ENCODE measurements around the gene RGCC.
"Not testable (repeated sequence)": the region's sequence is repeated elsewhere in the genome, so short reads cannot be mapped to it uniquely, and the experiment has no call there.

The RGCC gene, protein sequence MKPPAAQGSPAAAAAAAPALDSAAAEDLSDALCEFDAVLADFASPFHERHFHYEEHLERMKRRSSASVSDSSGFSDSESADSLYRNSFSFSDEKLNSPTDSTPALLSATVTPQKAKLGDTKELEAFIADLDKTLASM

DNA sequence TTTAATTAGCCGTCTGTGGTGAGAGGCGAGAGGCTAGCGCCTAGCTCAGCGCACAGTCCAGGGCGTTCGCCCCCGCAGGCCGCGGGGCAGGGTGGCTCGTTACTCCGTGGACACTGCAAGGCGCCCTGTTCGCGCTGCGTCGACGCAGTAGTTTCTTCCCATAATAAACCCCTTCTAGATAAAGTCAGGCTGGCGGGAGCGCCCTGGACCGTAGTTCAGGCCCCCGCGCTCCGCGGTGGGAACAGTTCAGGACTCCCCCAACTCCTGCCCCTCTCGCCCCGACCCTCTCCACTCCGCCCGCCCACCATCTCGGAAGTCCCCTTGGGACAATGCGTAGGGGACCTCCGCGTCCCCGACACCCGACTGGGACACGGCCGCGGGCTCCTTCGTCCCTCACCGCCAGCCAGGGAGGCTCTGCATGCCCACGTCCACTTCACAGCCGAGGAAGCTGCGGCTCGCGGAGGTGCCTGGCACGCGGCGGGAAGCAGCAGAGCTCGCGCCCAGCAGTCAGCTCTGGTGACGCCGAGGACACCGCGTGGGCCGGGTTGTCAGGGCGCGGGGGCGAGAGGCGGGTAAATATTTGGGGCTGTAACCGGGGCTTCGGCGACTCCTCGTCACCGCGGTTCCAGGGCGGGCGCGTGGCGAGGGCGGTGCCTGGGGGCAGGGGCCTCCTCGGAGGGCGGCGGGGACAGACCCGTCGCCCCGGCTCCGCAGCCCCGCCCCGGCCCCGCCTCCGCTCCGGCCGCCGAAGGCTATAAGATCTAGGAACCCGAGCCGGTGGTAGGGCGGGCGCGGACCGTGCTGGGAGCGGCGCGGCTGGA lies at the start of gene RGCC:
Gene RGCC (plus strand): TSS at position 783 of the 821 bp plus-strand sequence. CDS start 158 bp downstream, outside the sequence.
- peak; percentile 96 for DNase-seq (ENCODE audit: low read depth)

DNA sequence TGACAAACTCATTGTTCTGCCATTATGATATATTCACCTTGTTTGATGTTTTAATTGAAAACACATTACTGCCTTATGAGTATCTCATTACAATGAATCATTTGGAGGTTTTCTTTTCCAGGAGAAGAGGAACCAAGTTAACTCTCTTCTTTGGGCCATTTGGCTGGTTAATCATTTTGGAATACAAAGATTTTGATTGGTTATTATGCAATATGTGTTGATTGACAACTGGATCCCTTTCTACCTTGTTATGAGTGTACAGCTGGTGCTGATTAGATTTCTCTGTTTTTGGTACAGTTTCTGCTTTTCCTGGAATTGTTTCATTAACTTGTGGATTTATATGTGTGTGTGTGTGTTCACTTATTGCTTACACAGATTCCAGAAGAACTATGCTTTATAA lies 49.2 kb upstream of the RGCC start:
- no peak for DNase-seq (ENCODE audit: low read depth)

GRCh38 chr13:41408746-41409145 lies 48.6 kb upstream of the RGCC start:
- DNase-seq (ENCODE audit: low read depth) = no peak

DNA sequence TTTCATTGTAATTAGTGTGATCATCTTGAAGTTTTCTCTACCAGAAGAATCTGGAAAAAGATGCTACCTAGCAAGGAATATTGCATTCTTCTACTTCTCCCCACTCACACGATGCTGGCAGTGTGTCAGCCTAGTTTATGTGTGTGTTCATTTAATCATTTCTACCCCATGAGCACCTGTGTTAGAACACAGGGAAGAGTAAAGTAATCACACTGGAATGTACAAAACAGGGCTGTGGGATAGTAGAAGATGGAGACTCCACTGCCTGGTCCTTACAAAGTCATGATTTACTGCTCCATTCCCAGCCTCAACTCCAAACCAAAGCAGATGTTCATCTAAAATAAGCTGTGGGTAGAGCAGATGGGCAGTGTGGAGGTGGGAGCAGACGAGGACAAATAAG lies 47.7 kb upstream of the RGCC start:
- DNase-seq (ENCODE audit: low read depth) = no peak

- no peak for DNase-seq (ENCODE audit: low read depth)
Measured at GRCh38 chr13:41411060-41411459, 46.3 kb upstream of the RGCC start.

DNA sequence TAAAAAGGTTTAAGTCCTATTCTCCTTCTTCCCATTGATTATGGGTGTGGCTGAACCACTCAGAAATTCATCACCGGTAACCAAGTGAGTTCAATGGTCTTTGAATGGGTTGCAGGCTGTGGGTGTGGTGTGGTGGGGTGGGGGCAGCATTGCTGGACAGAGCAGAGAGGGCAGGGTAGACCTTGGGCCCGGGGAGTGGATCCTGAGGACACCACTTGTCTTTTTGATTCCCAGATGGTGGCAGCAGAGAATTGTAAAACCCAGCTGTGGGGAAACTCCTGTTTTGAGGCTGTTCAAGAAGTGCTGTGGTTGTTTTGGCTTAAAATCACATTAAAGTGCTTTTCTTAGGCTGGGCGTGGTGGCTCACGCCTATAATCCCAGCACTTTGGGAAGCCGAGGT lies 45.8 kb upstream of the RGCC start:
- DNase-seq (ENCODE audit: low read depth) = no peak

- DNase-seq (ENCODE audit: low read depth) = no peak
Measured at GRCh38 chr13:41413872-41414271, 43.5 kb upstream of the RGCC start.

- DNase-seq (ENCODE audit: low read depth) = no peak
Measured at GRCh38 chr13:41416276-41416675, 41.1 kb upstream of the RGCC start.

- DNase-seq (ENCODE audit: low read depth) = no peak
Measured at GRCh38 chr13:41418027-41418426, 39.3 kb upstream of the RGCC start.

GRCh38 chr13:41418731-41419130 lies 38.6 kb upstream of the RGCC start:
- DNase-seq (ENCODE audit: low read depth) = no peak

DNA sequence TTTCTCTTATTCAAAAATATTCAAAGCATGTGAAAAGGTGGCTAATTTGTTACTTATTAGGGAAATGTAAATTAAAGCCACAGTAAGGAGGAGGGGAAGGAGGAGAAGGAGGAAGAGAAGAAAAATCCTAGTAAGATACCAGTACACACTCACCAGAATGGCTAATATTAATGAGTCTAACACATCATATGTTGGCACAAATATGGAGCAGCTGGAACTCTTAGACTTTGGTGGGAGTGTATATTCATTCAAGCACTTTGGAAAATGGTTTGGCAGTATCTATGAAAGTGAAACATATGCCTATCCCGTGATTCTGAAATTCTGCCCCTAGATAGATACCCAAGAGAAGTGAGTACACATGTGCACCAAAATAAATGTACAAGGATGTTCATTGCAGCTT lies 38.1 kb upstream of the RGCC start:
- no peak for DNase-seq (ENCODE audit: low read depth)

DNA sequence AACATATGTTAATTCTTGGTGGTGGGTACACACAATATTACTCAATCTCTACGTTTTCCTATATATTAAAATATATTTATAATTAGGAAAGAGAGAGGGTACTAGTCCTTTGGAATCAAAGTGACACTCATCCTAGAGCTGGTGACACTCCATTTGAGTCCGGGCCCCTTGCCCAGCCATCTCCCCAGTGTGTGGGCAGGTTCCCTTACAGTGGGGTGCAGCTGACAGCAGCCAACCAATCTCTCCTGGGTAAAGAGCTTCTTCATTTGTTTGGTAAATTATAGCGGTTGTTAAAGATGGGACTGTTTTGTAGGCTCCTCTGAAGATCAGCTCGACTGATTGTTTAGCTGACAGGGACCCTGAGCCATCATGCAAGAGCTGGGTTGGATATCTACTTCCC lies 37.2 kb upstream of the RGCC start:
- DNase-seq (ENCODE audit: low read depth) = no peak

- not testable (repeated sequence) for DNase-seq (ENCODE audit: low read depth)
Measured at GRCh38 chr13:41421330-41421729, 36.0 kb upstream of the RGCC start.

DNA sequence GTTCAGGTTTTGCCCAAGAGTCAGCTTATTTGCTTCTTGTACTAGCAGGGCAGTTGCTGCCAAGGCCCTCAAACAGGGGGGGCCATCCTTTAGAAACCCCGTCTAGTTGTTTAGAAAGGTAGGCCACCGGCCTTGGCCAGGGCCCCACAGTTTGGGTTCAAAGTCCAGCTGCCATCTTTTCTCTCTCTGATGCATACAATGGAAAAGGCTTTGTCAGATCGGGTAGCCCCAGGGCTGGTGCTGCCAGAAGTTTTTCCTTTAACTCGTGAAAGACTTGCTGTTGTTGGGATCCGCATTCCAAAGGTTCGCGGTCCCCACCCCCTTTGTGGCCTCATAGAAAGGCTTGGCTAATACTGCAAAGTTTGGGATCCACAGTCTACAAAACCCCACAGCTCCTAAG lies 35.4 kb upstream of the RGCC start:
- DNase-seq (ENCODE audit: low read depth) = not testable (repeated sequence)

- DNase-seq (ENCODE audit: low read depth) = not testable (repeated sequence)
Measured at GRCh38 chr13:41423259-41423658, 34.1 kb upstream of the RGCC start.

GRCh38 chr13:41424675-41425074 lies 32.7 kb upstream of the RGCC start:
- not testable (repeated sequence) for DNase-seq (ENCODE audit: low read depth)

- no peak for DNase-seq (ENCODE audit: low read depth)
Measured at GRCh38 chr13:41426047-41426446, 31.3 kb upstream of the RGCC start.

- DNase-seq (ENCODE audit: low read depth) = no peak
Measured at GRCh38 chr13:41427666-41428065, 29.7 kb upstream of the RGCC start.

DNA sequence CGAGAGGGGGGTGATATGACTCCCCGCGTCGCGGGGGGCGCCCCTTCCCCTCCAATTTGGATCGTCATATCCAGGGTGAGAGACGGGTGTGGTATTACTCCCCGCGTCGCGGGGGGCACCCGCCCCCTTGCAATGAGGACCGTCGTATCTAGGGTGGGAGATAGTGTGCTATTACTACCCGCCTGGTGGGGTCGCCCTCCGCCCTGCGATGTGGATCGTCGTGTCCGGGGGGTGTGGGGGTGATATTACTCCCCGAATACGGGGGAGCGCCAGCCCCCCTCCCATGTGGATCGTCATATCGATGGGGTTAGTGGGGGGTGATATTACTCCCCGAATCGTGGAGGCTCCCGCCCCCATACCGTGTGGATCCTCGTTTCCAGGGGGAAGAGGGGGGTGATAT lies 29.2 kb upstream of the RGCC start:
- no peak for DNase-seq (ENCODE audit: low read depth)

DNA sequence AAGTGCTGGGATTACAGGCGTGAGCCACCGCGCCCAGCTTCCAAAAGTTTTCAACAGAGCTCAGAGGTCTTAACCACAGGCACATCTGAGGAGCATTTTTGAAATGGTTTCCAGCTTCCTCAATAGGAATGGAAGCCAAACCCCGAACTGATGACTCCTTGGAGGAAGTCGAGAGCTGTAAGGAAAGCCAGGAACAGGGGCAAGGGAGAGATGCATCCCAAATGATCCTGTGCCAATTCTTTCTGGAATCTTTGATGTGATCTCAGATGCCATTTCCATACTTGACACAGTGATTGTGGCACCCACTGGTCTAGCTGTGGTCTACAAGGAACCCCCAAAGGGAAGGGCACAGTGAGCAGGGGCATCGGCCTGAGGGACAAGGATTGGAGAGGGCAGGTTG lies 23.3 kb upstream of the RGCC start:
- not testable (repeated sequence) for DNase-seq (ENCODE audit: low read depth)

GRCh38 chr13:41434831-41435520 lies 22.4 kb upstream of the RGCC start:
- no peak for DNase-seq (ENCODE audit: low read depth)

DNA sequence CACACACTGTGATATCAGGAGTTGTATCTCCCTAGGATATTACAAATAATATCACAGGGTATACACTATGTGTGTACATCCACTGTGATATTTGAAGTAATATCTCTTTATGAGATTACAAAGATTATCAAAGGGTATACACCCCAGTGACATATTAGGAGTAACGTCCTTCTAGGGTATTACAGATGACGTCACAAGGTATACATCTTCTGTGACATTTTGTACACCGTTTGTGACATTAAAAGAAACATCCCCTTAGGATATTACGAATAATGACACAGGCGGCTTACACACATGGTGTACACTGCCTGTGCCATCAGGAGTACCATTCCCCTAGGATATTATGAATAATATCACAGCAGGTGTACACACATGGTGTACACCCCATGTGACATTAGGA lies 13.4 kb upstream of the RGCC start:
- no peak for DNase-seq (ENCODE audit: low read depth)

DNA sequence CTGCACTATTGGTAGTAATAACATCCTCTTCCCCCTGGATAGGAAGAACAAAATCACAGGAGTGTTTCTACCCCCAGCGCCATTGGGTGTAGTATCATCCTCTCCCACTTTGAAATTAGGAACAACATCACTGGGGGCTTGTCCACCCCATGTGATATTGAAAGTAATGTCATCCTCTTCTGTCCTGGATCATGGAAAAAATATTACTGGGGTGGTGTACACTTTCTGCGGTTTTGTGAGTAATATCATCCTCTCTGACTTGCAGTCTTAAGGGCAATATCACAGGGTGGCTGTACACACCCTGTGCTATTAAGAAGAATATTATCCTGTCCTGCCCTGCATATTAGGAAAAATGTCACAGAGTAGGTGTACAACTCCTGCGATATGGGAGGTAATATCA lies 4.9 kb upstream of the RGCC start:
- no peak for DNase-seq (ENCODE audit: low read depth)
